A673 (cell line): ENCODE measurements around the gene JAML. TPM values are rescaled to one million over a fixed set of nuclear protein-coding genes. Genes with fewer than 3 reads are reported as not detected.

Experiments used
- BruUV-seq: library from RNA; stranded (reverse); fragments of 400-500 nt; replicated peaks from 2 replicates; lab custom pipeline; 2021; lab: Mats Ljungman, UMichigan
- CTCF ChIA-PET: fragments of 300-600 bp; sonication (Branson Sonifier 250); formaldehyde crosslinking; loops from one replicate; lab custom pipeline; 2022; ENCODE audit warnings: antibody characterized with exemption; lab: Charles Lee
- POLR2A ChIA-PET: fragments of 300-600 bp; sonication (Branson Sonifier 250); formaldehyde crosslinking; loops from one replicate; lab custom pipeline; 2022; ENCODE audit warnings: antibody characterized with exemption; ENCODE audit not compliant: low non-redundant PET; lab: Charles Lee
- DNase-seq: peaks from one replicate; pipeline ENCODE4 v3.0.0-alpha.2; 2015; ENCODE audit warnings: low spot score
- H3K27ac ChIP-seq: fragments of 200-600 bp; sonication (generic); 2 replicates; pipeline ENCODE4 v1.5.1; 2016; ENCODE audit warnings: mixed run types, low read depth, mild to moderate bottlenecking, mixed read lengths, antibody characterized with exemption, low read length; ENCODE audit not compliant: poor library complexity, severe bottlenecking
- H3K27me3 ChIP-seq: fragments of 200-600 bp; sonication (generic); replicated peaks from 2 replicates; pipeline ENCODE4 v1.6.1; 2017; ENCODE audit warnings: mixed run types, low read depth, mild to moderate bottlenecking, mixed read lengths, antibody characterized with exemption, low read length; ENCODE audit not compliant: insufficient read depth, poor library complexity
- H3K36me3 ChIP-seq: fragments of 200-600 bp; sonication (generic); 2 replicates; pipeline ENCODE4 v1.6.1; 2016; ENCODE audit warnings: mixed run types, mild to moderate bottlenecking, mixed read lengths, antibody characterized with exemption, low read length; ENCODE audit not compliant: insufficient read depth, poor library complexity, severe bottlenecking
- H3K4me1 ChIP-seq: fragments of 200-600 bp; sonication (generic); 2 replicates; pipeline ENCODE4 v1.6.1; 2017; ENCODE audit warnings: mixed run types, mild to moderate bottlenecking, mixed read lengths, antibody characterized with exemption, low read length; ENCODE audit not compliant: insufficient read depth, poor library complexity, severe bottlenecking
- H3K4me3 ChIP-seq: fragments of 200-600 bp; sonication (generic); 2 replicates; pipeline ENCODE4 v1.5.1; 2016; ENCODE audit warnings: low read depth, mixed run types, mild to moderate bottlenecking, mixed read lengths, low read length; ENCODE audit not compliant: poor library complexity, severe bottlenecking
- H3K9me3 ChIP-seq: fragments of 200-600 bp; sonication (generic); 2 replicates; pipeline ENCODE4 v1.6.1; 2016; ENCODE audit warnings: mixed run types, low read depth, mild to moderate bottlenecking, mixed read lengths, antibody characterized with exemption, low read length; ENCODE audit not compliant: poor library complexity, severe bottlenecking
- EZH2 ChIP-seq: fragments of 200-600 bp; sonication (generic); IDR thresholded peaks from 2 replicates; pipeline ENCODE4 v1.6.1; 2017; ENCODE audit warnings: borderline replicate concordance, low read depth, mild to moderate bottlenecking, mixed read lengths, antibody characterized with exemption, low read length; ENCODE audit not compliant: poor library complexity, severe bottlenecking
- intact Hi-C: fragments of 100-400 bp; cut with micrococcal nuclease; formaldehyde crosslinking; loops from one replicate; pipeline ENCODE4 v1.10.0; 2022; ENCODE audit not compliant: unreplicated experiment
- total RNA-seq: library from RNA; stranded (reverse); gene quantifications from 2 replicates; pipeline ENCODE4 v1.2.3, GENCODE V29; 2021
- TF ChIP-seq, protein P1 (sequence below): fragments of 300-800, 200-600 bp; sonication (generic); conservative IDR thresholded peaks from 2 replicates; pipeline ENCODE4 v1.5.1; 2017; ENCODE audit warnings: low read depth, mild to moderate bottlenecking, antibody characterized with exemption, low read length, moderate library complexity, mixed read lengths

Gene JAML
- total RNA-seq, 1 experiment from 2014 or later: not detected

GRCh38 chr11:118167906-118168305 lies 56.9 kb downstream of the JAML start:
- ChIA-PET POLR2A (no interaction called here), CTCF (no interaction called here)
- DNase-seq: no peak
- Histone ChIP-seq H3K4me3 (no peak overlapping the region), H3K36me3 (no peaks in the 10 kb centered on the region), H3K9me3 (no peaks in the 10 kb centered on the region), H3K27ac (no peak overlapping the region), H3K27me3 (peaks cover 3% of the 10 kb centered on the region), H3K4me1 (no peaks in the 10 kb centered on the region)
- no TSS peak for BruUV-seq
- TF ChIP-seq EZH2: no peak
- TF ChIP-seq, protein P1, sequence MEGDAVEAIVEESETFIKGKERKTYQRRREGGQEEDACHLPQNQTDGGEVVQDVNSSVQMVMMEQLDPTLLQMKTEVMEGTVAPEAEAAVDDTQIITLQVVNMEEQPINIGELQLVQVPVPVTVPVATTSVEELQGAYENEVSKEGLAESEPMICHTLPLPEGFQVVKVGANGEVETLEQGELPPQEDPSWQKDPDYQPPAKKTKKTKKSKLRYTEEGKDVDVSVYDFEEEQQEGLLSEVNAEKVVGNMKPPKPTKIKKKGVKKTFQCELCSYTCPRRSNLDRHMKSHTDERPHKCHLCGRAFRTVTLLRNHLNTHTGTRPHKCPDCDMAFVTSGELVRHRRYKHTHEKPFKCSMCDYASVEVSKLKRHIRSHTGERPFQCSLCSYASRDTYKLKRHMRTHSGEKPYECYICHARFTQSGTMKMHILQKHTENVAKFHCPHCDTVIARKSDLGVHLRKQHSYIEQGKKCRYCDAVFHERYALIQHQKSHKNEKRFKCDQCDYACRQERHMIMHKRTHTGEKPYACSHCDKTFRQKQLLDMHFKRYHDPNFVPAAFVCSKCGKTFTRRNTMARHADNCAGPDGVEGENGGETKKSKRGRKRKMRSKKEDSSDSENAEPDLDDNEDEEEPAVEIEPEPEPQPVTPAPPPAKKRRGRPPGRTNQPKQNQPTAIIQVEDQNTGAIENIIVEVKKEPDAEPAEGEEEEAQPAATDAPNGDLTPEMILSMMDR: no peak
- intact Hi-C loops: no loop called here

GRCh38 chr11:118167253-118167652 lies 57.6 kb downstream of the JAML start:
- Histone ChIP-seq H3K4me1 (no peaks in the 10 kb centered on the region), H3K4me3 (no peak overlapping the region), H3K9me3 (no peaks in the 10 kb centered on the region), H3K36me3 (no peaks in the 10 kb centered on the region), H3K27me3 (peaks cover 3% of the 10 kb centered on the region), H3K27ac (no peak overlapping the region)
- POLR2A ChIA-PET: no interaction called here
- CTCF ChIA-PET: interaction anchor here (0.6 kb wide), 2 partner anchors 675 to 770 kb away, joined by 3 to 4 read pairs; no protein-coding TSS in a partner anchor
- intact Hi-C loops: no loop called here
- TF ChIP-seq, protein P1: no peak
- no peak for TF ChIP-seq EZH2
- DNase-seq: no peak
- no TSS peak for BruUV-seq

GRCh38 chr11:118166641-118167040 lies 58.2 kb downstream of the JAML start:
- intact Hi-C loops: no loop called here
- H3K27ac ChIP-seq: no peak overlapping the region
- peaks cover 3% of the 10 kb centered on the region for H3K27me3 ChIP-seq
- BruUV-seq: no TSS peak
- H3K4me3 ChIP-seq: no peak overlapping the region
- H3K4me1 ChIP-seq: no peaks in the 10 kb centered on the region
- H3K9me3 ChIP-seq: no peaks in the 10 kb centered on the region
- TF ChIP-seq, protein P1: no peak
- no peak for TF ChIP-seq EZH2
- DNase-seq: no peak
- ChIA-PET POLR2A (no interaction called here), CTCF (no interaction called here)
- no peaks in the 10 kb centered on the region for H3K36me3 ChIP-seq
